Middle frontal gyrus (tissue), 1 donor: ENCODE measurements around the gene C6orf15.

Experiments used
- DNase-seq: peaks from one replicate; pipeline ENCODE4 v3.0.0-alpha.2; 2015; ENCODE audit warnings: low spot score; ENCODE audit errors: extremely low spot score

The C6orf15 gene

DNA sequence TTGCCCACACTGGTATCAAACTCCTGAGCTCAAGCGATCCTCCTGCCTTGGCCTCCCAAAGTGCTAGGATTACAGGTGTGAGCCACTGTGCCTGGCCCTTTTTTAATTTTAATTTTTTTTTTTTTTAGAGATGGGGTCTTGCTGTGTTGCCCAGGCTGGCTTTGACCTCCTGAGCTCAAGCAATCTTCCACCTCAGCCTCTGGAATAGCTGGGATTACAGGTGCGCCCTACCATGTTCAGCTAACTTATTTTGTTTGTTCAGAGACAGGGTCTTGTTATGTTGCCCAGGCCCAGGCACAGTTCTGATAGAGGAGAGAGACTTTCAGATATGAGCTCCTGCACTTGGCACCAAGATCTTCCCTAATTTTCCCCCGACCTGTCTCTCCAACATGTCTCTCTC lies 18.4 kb upstream of the C6orf15 start:
- DNase-seq: no peak

DNA sequence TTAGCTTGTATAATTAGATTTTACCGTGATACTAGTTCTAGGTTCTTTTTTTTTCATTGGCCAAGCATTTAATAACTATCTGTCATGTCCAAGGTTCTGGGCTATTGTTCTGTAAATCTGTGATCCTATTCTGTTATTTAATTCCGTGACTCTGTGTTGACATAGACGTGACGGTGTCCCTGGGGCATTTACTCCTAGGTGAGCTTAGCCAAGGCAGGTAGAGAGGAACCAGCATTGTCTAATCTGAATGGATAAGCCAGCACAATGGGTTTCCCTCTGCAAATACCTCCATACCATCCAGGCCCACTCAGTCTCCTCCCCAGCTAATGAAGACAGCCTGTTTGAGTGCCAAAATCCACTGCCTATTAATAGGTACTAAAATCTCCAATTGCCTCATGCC lies 16.8 kb upstream of the C6orf15 start:
- no peak for DNase-seq

DNA sequence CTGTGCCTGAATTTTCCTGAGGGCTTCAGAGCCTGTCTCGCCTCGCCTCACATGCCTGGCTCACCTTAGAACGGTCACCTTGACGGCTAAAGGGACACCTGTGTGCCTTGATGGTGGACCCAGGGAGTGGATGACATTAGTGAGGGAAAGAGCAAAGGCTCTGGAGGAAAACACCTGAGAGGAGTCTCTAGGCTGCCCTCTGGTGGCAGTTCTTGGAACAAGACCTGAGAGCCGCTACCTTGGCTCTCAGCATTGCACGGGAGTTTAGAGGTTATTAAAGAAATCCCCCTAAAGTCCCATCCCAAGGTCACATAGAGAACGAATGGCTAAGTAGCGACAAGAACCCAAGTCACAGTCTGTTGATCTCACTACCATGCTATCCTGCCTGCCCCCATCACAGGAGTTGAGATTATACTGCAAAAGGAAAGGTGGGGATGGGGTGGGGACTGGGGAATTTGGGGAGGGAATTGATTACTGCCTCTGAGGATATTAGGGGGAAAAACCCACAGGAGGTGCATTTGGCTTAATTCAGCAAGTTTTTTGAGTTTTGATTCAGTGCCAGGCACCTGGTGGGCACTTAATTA lies 15.8 kb upstream of the C6orf15 start:
- DNase-seq: no peak

DNA sequence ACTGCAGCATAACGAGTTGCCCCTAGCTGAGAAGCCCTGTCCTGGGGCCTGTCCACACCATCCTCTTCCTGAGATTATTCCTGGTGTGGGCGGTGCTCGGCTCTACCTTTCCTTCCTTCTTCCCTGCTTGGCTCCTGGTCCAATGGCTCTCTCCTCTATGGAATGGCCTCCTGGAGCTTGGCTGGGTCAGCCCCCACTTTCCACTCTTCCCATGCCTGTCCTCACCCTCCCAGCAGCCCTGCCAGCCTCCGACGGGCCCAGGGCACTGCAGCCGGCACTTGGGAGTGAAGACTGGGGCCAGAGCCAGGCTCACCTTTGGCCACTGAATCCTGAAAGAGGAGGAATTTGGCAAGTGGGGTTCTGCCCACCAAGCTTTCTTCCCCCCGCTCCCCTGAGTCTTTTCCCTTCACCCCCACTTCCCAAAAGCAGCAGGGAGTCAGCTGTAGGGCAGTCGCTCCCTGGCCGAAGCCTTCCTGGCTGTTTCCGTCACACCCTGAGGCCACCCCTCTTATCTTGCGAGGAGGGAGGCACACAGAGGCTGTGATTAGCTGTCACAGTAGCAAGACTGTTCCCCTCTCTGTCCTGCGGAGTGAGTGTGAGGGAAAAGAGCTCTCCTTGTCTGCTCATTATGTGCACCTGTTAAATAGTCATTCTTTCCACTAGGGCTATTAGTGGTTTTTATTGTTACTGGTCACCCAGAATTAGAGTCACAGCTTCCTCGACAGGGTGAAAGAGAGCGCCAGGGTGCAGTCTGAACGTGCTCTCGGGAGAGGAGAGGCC lies 14.2 kb upstream of the C6orf15 start:
- no peak for DNase-seq

DNA sequence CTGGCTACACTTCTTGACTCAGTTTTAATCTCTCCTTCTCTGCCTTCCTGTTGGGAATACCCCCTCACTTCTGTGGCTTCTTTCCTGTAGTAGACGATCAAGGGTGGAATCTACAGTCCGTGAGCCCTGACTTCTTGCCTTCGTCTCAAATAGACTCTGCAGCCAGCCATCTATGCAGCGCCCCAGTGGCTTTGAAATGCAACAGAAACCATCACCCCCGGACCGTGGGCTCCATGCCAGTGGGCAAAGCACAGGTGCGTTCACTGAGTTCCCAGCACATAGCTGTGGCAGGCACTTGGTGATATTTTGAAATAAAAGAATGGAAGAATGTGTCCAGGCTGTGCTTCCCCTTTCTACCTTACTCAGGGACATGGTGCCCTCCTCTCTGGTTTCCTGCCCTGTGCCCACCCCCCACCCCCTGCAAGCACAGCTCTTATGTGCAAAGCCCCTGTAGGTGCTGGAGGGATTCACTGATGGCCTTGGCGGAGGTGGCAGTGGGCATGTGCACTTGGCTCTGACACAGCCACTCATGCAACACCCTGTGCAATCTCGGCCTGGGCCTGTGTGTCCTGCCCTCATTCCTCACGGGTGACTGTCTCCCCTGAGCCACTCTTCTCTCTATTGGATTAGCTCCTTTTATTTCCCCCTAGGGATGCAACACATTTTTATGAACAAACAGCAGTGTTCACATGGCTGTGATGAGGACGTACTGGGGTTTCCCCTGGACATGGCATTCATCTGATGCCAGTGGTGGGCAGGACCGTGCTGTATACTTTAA lies 13.4 kb upstream of the C6orf15 start:
- no peak for DNase-seq

DNA sequence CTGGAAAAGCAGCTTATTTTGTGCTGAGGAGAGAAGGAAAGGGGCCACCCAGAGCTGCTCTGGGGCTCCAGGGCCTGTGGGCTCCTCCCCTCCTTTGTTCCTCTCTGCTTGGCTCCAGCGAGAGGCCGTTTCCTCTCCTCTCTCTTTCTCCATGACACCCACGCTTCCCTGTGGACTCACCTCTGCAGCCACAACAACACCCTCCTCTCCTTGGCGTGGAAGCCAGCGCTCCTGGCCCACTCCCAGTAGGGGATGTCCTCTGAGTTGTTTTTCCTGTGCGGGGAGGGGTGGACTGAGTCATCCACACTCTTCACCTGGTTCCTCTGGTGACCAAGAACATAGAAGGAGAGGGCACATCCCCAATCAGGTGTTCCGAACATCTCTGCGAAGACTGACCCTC lies 12.8 kb upstream of the C6orf15 start:
- DNase-seq: no peak

DNA sequence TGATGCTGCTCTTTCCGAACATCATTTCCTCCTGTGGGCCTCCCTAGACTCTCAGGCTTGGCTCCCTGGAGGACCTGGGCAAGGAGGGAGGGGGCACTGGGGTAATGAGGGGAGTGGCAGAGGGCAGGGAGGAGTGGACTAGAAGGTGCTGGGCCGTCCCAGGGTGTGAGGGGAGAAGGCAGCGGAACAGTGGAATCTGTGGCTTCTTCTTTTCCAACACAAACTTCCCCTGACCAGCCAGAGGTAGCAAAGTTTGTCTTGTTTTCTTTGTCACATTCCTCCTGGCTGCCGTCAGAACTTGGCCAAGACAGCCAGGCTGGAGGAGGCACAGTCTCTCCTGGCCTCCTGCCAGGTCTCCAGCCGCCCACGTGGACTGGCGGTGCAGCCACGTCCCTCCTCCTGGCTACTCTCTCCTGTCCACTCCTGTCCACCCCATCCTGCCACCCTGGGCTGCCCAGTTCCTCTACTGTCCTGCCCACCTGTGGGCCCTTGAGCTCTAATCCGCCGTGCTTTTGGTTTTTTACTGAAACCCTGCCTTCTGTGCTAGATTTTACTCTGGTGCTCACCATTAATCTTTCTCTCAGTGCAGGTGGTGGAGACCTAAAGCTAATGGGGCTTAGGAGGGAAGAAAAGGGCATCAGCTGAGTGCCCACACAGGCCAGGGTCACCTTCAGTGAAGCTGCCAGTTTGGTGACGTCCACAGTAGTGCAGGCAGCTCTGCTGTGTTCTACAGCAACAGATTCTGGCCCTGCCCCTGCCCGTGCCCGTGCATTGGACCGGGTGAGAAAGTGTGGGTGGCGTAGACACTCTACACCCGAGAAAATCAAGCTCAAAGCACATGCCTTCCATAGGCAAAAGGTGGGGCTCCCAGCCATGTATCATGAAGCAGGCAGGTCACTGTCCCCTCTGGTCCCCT lies 10.7 kb upstream of the C6orf15 start:
- DNase-seq: no peak

DNA sequence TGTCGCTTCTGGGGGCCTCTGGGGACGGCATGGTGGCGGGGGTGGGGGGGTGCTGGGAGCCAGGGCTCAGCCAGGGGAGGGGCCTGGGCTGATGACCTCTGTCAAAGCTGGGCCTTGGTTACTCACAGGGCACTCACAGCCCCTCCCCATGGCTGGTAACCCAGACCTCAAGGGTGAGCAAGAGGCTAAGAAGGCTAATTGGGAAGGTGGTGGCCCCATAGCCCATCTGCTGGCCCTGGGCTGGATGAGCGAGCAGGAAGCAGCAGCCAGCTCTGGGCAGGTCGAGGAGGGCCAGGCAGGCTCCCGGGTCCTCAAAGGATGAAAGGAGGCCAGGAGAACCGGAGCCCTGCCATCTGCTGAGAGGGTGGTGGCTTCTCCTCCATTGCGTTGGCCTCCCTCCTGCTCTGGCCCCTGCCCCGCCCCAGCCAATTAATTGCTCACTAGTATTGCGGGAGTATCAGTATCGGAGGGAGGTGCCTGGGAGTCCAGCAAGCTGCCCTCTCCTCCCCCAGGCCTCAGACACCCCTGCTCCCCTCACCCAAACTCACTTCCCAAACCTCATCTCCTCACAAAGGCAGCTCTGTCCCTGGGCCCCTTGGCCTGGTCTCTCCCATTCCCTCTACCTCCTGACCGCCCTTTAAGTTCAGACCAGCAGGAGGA lies 8.9 kb upstream of the C6orf15 start:
- no peak for DNase-seq

DNA sequence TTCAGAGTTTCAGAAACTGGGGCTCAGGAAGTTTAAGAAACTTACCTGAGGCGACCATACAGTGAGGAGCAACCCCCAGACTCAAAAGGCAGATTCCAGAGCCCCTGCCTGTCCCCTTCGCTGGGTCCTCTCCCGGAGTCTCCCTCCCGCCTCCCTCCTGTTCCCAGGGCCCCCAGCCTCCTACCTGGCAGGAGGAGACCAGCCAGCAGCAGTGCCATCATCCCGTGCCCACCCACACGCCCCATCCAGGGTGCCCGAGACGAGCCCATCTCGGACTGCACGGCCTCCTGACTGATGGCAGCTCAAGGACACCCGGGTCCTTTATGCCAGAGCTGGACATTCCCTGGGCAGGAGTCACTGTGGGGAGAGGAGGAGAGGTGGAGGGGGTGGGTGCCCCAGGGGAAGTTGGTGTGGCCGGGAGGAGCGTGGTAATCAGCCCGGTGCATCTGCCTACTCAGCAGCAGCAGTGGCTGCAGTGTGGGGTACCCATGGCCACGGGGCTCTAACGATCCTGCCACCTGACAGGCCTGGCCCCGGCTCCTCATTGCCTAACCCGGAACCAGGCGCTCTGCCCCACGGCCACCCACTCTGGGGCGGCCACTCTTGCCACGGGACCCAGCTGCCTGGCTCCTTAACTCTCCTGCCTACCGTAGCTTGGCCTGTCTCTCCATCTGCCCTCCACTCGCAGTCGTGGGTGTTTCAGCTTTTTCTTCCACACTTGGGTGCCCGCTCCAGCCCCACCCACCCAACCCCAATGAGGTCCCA lies 8.0 kb upstream of the C6orf15 start, which contains the start of gene CDSN:
CDSN (minus strand) TSS at position 296 of the 765 bp plus-strand sequence; CDS start at position 269, 27 bp downstream.
- DNase-seq: no peak

DNA sequence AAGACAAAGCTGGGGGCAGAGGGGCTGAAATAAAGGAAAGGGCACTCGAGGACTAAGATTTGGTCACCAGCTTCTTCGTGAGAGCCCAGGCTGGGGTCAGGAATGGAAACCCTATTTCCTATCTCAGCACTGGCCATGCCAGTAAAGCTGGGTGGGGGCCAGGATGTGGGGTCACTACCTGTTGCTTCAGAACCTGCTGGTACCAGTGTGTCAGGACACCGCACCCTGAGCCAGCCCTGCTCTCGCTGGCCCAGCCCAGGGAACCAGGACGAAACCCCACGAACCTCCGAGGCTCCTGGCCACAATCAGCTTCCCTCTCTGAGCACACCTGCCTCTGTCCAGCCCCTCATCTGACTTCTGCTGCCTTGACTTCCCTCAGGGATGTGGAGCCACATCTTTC lies 5.8 kb upstream of the C6orf15 start:
- no peak for DNase-seq

DNA sequence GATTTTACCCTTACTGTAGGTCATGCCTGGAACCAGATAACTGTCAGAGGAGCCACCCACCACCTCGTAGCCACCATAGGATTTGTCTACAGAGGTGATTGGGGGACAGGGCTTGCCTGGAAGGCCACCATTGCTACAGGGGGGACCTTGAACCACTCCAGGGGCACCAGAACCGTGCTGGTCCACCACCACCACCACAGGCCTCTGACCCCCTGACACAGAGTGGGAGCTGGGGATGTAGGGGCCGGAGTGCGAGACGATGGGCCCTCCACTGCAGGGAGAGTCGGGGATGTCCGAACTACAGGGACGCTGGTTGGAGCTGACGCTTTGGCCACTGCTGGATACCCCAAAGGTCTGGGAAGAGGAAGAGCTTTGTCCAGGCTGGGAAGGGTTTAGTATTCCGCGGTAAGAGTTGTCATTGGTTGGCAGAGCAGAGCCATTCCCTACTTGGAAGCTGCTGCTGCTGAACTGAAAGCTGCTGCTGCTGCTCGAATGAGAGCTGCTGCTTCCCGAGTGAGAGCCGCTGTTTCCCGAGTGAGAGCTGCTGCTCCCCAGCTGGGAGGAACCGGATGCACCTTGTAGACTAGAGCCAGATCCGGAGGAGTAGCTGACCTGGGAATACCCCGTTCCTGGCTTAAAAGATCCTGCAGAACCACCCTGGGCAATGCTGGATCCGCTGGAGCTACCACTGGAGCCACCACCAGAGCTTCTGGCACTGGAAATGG lies 4.4 kb upstream of the C6orf15 start:
- no peak for DNase-seq

DNA sequence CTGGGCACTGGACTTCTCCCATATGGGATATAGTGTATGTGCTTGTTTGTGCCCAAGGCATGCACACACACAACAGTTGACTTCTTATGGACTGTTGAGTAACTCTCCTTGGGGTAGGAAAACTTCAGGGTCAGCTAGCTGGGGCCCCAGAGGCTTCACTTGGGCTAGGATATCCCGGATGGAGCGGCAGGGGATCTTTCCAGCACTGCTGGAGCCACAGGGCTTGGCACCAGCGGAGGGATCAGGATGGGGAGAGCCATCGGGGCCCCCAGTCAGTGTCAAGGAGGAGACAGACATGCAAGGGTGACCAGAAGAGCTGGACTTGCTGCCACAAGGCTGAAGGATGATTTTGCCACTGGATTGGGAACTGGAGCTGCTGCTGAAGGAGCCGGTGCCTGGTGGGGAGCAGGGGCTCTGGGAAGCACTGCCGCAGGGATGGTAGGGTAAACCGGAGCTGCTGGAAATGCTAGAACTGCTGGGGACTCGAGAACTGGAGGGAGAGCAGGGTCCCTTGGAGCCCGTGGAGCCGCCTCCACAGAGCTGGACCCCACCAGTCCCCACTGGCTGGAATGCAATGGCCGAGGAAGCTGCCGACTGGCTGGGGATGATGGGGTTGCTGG lies 3.7 kb upstream of the C6orf15 start:
- no peak for DNase-seq

DNA sequence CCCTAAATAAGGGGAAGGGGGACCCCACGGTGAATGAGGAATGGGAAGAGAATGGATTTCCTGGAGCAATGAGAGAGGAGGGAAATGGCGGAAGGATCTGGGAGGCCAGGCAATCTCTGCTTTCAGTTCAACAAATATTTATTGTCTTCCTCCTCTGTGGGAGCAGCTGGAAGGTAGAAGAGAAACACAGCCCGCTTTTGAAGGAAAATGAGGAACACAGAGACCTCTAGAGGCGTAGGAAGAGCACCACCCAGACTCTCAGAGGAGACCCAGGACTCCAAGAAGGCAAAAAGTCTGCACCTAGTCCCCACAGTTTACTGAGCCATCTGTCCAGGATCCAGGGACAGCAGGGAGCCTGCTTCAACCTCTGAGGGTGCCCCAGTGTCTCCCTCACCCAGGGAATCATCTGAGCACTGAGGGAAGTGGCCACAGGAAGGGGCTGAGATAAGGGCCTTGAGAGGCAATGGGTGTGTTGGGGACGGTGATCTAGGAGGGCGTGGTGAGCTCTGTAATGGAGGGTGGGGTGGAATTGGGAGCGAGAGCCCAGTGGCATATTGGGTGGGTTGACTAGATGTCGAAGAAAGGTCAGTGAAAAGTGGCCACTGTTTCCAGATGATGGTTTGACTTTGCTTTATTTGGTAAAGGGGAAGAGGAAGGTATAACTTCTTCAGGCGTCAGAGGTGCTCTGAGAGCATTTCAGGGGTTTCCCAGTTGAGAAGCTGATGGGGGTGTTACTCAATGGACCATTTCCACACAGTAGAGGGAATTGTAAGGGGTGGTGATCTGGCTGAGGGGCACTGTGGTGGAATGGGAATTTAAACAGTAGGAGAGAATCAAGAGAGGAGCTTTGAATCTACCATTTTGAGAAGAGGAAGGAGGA lies 2.8 kb upstream of the C6orf15 start:
- DNase-seq: no peak

DNA sequence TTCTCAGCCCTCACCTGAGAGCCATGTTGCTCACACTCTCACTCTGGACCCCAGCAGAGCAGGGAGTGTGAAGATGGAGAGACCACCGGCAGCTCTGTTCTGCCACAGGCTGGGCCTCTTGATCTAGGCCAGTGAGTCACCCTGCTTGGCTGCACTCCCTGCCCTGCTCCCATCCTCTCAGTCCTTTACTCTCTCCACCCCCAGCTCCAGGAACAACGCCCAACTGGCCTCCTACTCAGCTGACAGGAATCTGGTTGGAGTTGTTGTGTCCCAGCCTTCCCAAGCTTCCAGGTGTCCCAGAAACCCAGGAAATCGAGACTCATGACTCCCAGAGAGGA lies 2.1 kb upstream of the C6orf15 start, which contains the start of gene PSORS1C1:
PSORS1C1 (plus strand) TSS at position 260 of the 338 bp plus-strand sequence. CDS start 14,833 bp downstream, outside the sequence.
- DNase-seq: no peak

DNA sequence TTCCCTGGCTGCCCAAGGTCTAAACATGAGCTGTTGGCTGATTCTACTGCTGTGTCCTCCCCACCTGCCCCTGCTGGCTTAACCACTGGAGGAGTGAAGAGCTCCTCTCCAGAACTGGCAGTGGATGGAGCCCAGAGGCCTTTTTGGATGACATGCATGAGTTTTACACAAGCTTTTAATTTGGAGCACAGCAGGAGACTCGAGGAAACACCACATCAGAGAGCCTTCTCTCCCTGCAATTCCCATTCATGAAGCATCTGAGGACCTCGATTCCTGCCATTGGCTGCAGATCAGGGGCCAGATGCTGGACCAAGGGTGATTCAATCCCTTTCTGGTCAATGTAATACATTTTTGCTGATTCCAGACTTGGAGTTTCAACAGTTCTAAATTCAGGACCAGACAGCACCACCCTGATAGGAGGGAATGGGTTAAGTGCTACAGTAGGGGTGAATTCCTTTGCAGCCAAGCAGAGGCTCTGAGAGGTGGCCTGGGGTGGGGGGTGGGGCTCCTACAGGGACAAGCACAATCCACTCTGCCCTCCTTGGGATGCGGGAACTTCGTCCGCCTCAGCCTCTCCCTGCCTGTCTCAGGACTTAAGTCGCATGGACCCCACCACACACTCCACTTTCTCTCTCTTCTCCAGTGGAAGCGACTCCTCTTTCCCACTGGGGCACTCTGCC lies 1.6 kb upstream of the C6orf15 start:
- DNase-seq: no peak

DNA sequence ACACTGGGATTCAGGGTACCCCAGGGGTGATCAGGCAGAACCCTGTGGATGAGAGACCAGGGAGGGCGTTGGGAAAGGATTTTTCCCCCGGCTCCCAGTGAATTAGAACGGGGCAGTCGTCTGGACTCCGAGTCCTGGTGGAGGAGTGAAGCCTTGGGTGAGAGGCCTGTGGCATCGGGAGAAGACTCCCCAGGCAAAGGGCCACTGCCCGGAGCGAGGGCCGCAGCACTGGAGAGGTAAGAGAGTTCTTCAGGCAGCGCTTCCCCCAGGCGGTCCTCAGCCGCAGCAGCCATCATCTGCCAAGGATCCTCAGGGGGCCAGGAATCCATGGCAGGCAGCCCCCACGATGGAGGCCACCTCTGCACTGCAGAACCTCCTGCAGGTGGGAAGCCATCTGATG lies 663 bp downstream of the C6orf15 start:
- DNase-seq: no peak
